Daoy (cell line): ENCODE data around the gene GPX4. TPM values are rescaled to one million over a fixed set of nuclear protein-coding genes. Genes with fewer than 3 reads are reported as not detected.
A peak's percentile ranks its signal among the peaks of the same experiment; 100 is the strongest.
"Not testable (repeated sequence)": the region's sequence is repeated elsewhere in the genome, so short reads cannot be mapped to it uniquely, and the experiment has no call there.

Experiments used
- DNase-seq: peaks from one replicate; pipeline ENCODE4 v3.0.0-alpha.2; 2015; ENCODE audit warnings: low read depth
- total RNA-seq: library from RNA; depleted of rRNA; stranded (reverse); fragments of >200 nt; shearing (Covaris generic); gene quantifications from 2 replicates; pipeline ENCODE4 v1.2.3, GENCODE V29; 2014

Gene GPX4
- total RNA-seq, 1 experiment from 2014 or later = 373 TPM

GRCh38 chr19:1113986-1114483 lies 10.2 kb downstream of the GPX4 start:
- no peak for DNase-seq

- DNase-seq = not testable (repeated sequence)
Observed at GRCh38 chr19:1114728-1115127, 10.9 kb downstream of the GPX4 start.

- DNase-seq = no peak
Observed at GRCh38 chr19:1115646-1116420, 12.0 kb downstream of the GPX4 start.

- no peak for DNase-seq
Observed at GRCh38 chr19:1116726-1117581, 13.2 kb downstream of the GPX4 start.

- no peak for DNase-seq
Observed at GRCh38 chr19:1117654-1118053, 13.9 kb downstream of the GPX4 start.

- DNase-seq = no peak
Observed at GRCh38 chr19:1118999-1119398, 15.2 kb downstream of the GPX4 start.

- no peak for DNase-seq
Observed at GRCh38 chr19:1119475-1120217, 15.9 kb downstream of the GPX4 start.

- no peak for DNase-seq
Observed at GRCh38 chr19:1121395-1121794, 17.6 kb downstream of the GPX4 start.

- no peak for DNase-seq
Observed at GRCh38 chr19:1122021-1122971, 18.5 kb downstream of the GPX4 start.

- DNase-seq = peak; percentile 88
Observed at GRCh38 chr19:1122972-1123363, 19.2 kb downstream of the GPX4 start.

GRCh38 chr19:1123381-1123780 lies 19.6 kb downstream of the GPX4 start:
- DNase-seq = no peak

- no peak for DNase-seq
Observed at GRCh38 chr19:1123885-1124677, 20.3 kb downstream of the GPX4 start.

- peak; percentile 55 for DNase-seq
Observed at GRCh38 chr19:1125601-1126467, 22.0 kb downstream of the GPX4 start.

- no peak for DNase-seq
Observed at GRCh38 chr19:1126984-1127760, 23.4 kb downstream of the GPX4 start.

- no peak for DNase-seq
Observed at GRCh38 chr19:1128106-1128505, 24.3 kb downstream of the GPX4 start.

- DNase-seq = not testable (repeated sequence)
Observed at GRCh38 chr19:1129084-1129483, 25.3 kb downstream of the GPX4 start.

- DNase-seq = no peak
Observed at GRCh38 chr19:1129535-1129934, 25.7 kb downstream of the GPX4 start.
